Subcutaneous adipose tissue (tissue), 4 donors: ENCODE measurements around the gene OTOF. TPM values are rescaled to one million over a fixed set of nuclear protein-coding genes. Genes with fewer than 3 reads are reported as not detected.

ENCODE experiments used
- total RNA-seq, 4 donors: library from RNA; depleted of rRNA; stranded (reverse); fragments of >200 nt; gene quantifications; one replicate each; pipeline ENCODE4 v1.1.0, GENCODE V29; 2016
- TF ChIP-seq, protein P1 (sequence below): fragments of 450-650 bp; IDR thresholded peaks from one replicate; pipeline ENCODE4 v1.5.1; 2016; ENCODE audit warnings: low read depth, mild to moderate bottlenecking, control low read depth, antibody characterized with exemption, moderate library complexity

The OTOF gene
- total RNA-seq, 4 donors from 2014 or later = 0.16 to 0.44 (median 0.17) TPM; not detected in 1

DNA sequence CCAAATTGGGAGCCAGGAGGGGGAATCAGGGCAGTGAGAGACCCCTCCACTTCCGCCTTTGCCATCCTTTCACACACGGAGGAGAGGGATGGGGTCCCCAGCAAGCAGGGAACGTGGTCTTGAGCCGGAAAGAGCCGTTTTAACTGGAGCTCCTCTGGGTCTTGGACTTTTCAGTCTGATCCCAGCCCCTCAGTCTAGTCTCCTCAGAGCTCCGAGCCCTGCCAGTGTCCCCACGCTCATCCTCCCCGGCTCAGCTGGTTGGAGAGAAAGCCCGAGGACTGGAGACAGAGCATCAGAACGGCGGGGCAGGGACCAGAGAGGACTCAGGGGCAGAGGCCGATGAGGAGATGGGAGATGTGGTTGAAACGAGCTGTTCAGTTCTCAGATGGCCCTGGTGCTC, 26.1 kb upstream of the OTOF start:
- TF ChIP-seq, protein P1, sequence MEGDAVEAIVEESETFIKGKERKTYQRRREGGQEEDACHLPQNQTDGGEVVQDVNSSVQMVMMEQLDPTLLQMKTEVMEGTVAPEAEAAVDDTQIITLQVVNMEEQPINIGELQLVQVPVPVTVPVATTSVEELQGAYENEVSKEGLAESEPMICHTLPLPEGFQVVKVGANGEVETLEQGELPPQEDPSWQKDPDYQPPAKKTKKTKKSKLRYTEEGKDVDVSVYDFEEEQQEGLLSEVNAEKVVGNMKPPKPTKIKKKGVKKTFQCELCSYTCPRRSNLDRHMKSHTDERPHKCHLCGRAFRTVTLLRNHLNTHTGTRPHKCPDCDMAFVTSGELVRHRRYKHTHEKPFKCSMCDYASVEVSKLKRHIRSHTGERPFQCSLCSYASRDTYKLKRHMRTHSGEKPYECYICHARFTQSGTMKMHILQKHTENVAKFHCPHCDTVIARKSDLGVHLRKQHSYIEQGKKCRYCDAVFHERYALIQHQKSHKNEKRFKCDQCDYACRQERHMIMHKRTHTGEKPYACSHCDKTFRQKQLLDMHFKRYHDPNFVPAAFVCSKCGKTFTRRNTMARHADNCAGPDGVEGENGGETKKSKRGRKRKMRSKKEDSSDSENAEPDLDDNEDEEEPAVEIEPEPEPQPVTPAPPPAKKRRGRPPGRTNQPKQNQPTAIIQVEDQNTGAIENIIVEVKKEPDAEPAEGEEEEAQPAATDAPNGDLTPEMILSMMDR = no peak

DNA sequence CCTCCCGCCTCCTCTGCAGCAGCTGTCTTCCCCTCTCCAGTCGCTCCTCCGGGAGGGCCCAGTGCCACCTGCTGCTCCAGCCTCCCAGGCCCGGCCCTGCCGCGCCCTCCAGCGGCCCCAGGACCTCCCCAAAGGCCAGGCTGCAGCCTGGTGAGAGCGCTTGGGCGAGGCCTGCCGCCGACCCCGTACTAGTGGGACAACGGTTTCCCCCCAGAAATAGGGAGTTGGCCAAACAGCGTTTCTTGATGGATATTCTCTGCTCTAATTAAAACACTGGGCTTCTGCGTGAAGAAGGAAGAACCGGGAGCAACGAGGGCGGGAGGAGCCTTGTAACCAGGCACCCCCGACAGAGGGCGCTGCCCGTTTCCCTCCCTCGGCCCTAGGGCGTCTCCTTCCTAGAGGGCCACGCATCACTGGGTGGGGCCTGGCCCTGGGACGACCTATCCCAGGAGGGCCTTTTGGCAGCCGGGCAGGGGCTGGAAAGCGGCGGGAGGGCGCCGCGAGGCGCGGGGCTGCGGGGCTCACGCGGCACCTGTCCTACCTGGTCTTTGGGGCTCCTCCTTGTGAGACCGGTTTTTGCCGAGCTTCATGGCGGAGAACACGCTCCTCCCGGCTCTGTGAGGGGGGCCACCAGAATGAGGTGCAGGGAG, 25.4 kb upstream of the OTOF start:
- TF ChIP-seq, protein P1 = no peak

GRCh38 chr2:26500406-26500805, 22.5 kb upstream of the OTOF start:
- TF ChIP-seq, protein P1 = no peak

DNA sequence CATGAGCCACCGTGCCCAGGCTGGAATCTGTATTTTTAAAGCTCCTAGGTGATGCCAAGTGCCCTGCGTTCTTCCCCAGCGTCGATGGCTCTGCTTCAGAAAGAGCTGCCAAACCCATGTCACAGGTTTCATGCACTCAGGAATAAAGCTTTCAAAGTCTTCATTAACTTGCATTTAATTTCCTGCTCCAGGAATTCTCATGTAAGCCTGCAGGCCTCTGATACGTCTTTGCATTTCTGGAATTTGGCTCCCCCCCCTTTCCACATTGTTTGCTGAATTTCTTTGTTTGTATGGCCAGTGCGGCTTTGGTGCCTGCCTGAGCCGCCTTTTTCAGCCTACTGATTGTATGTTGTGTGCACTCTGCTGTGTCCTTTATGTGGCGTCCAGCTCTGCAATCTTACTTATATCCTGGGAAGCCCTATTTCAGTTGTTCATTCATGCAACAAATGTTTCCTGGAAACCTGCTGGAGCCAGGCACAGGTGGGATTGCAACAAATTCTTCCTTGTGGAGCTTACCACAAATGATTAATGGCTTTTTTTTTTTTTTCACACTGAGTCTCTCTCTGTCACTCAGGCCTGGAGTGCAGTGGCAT, 17.9 kb upstream of the OTOF start:
- TF ChIP-seq, protein P1 = no peak

- TF ChIP-seq, protein P1 = no peak
Measured at GRCh38 chr2:26494891-26495290, 17.0 kb upstream of the OTOF start.

GRCh38 chr2:26494199-26494598, 16.3 kb upstream of the OTOF start:
- TF ChIP-seq, protein P1 = no peak

DNA sequence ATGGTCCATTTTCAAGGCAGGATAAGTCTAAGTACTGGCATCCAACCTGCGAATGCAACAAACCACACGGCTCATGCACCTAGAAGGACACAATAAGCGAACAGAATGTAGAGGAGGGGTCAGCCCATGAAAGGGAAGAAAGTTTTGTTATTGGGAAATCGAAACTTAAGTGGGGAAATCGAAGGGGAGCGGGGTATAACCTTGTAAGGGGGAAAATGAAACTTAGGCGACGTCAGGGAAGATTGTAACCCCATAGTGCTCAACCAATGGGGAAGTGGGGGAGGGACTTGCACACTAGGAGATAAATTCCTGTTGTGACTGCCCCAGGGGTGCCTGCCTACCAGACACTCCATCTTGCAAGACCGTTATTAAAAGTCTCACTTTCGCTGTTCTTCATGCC, 15.6 kb upstream of the OTOF start:
- TF ChIP-seq, protein P1 = no peak
